ENCODE data around the gene SIDT2.

DNA sequence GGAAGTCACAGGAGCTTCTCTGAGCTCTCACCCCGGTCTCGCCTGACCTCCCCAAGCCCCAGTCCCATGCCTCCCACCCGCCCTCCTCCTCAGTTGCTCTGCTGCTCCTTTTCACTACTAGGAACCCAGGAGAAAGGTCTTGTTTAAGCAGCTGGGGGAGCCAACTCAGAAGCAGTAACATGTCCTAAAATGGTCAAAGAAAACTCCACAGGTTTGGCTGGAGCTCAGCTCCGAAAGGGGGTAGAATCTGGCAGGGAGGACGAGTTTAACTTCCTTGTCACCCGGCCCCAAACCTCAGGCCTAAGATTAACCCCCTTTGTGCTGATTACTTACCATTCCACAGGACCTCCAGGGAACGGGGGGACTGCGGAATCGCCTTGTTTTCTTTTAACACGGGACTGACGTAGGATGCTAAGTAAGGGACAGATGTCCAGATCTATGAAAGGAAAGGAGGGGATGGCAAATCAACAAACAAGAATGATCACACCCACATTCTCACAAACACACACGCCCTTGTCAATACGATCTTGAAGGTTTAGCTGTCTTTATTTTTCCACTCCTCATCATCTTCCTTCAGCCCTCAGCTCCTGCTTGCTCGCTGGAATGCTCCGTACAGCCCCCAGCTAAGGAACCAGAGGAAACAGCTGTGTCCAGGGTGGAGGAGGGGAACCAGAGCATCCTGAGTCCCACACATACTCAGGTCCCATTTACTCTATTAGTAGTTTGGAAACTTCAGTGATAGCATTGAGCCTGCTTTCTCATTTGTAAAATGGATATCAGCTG lies 39.8 kb downstream of the SIDT2 start:
- TF ChIP-seq, protein P1, sequence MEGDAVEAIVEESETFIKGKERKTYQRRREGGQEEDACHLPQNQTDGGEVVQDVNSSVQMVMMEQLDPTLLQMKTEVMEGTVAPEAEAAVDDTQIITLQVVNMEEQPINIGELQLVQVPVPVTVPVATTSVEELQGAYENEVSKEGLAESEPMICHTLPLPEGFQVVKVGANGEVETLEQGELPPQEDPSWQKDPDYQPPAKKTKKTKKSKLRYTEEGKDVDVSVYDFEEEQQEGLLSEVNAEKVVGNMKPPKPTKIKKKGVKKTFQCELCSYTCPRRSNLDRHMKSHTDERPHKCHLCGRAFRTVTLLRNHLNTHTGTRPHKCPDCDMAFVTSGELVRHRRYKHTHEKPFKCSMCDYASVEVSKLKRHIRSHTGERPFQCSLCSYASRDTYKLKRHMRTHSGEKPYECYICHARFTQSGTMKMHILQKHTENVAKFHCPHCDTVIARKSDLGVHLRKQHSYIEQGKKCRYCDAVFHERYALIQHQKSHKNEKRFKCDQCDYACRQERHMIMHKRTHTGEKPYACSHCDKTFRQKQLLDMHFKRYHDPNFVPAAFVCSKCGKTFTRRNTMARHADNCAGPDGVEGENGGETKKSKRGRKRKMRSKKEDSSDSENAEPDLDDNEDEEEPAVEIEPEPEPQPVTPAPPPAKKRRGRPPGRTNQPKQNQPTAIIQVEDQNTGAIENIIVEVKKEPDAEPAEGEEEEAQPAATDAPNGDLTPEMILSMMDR (IDR thresholded peaks at IDR 0.05), result no peak
- peak in 1 of 2 donors; percentile 15 for TF ChIP-seq POLR2A (IDR thresholded peaks at IDR 0.05)

Measured in tibial nerve (tissue), 3 donors.